ENCODE data around the gene DNAH6.

DNA sequence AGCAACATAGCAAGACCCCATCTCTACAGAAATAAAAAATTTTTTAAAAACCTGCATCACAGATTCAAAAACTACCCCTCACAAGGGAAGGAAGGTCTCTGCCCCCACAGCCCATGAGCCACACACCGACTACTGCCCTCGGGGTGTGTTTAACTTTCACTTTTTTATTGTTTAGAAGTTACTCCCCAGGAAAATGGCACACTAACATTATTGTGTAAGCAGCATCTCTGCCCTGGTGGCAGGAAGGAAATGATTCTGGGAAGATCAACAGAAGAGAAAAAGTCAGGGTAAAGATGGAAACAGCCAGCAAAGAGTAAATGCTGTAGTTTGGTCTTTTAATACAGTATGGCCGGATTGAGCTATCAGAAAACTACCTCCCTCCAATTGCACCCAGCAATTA is 342.6 kb downstream of the DNAH6 start:
- TF ChIP-seq, protein P1, sequence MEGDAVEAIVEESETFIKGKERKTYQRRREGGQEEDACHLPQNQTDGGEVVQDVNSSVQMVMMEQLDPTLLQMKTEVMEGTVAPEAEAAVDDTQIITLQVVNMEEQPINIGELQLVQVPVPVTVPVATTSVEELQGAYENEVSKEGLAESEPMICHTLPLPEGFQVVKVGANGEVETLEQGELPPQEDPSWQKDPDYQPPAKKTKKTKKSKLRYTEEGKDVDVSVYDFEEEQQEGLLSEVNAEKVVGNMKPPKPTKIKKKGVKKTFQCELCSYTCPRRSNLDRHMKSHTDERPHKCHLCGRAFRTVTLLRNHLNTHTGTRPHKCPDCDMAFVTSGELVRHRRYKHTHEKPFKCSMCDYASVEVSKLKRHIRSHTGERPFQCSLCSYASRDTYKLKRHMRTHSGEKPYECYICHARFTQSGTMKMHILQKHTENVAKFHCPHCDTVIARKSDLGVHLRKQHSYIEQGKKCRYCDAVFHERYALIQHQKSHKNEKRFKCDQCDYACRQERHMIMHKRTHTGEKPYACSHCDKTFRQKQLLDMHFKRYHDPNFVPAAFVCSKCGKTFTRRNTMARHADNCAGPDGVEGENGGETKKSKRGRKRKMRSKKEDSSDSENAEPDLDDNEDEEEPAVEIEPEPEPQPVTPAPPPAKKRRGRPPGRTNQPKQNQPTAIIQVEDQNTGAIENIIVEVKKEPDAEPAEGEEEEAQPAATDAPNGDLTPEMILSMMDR (IDR thresholded peaks at IDR 0.05), result no peak
- no peak for TF ChIP-seq ZFX (IDR thresholded peaks at IDR 0.05; ENCODE audit: borderline replicate concordance)

Data from 22Rv1 (cell line).